Gastrocnemius medialis (tissue), 4 donors: ENCODE measurements around the gene SRSF9. TPM values are rescaled to one million over a fixed set of nuclear protein-coding genes. Genes with fewer than 3 reads are reported as not detected.

Experiments
- ATAC-seq, 2 donors: fragments of 150-250 bp; one replicate each; pipeline ENCODE4 v1.9.1; 2016
- DNase-seq, 2 donors: peaks; one replicate each; pipeline ENCODE4 v3.0.0-alpha.2; 2019
- H3K27ac ChIP-seq, 4 donors: fragments of 200-600 bp; sonication (generic); 1 replicate in 1 of 4; 2 replicates in 3 of 4; pipeline ENCODE4 v1.5.1; 2016 to 2018; ENCODE audit warnings: mild to moderate bottlenecking in 2 of 4, moderate library complexity in 1 of 4
- H3K27me3 ChIP-seq, 3 donors: fragments of 200-600 bp; sonication (generic) in 2 of 3; 1 replicate in 1 of 3; 2 replicates in 2 of 3; pipeline versions ENCODE4 v1.5.1 to v1.6.0; 2016 to 2019; ENCODE audit warnings: mild to moderate bottlenecking in 1 of 3, moderate library complexity in 1 of 3
- H3K36me3 ChIP-seq, 2 donors: fragments of 200-600 bp; sonication (generic) in 1 of 2; one replicate each; pipeline ENCODE4 v1.5.1; 2017 to 2018
- H3K4me1 ChIP-seq, 2 donors: fragments of 200-600 bp; sonication (generic) in 1 of 2; one replicate each; pipeline ENCODE4 v1.5.1; 2016 to 2017; ENCODE audit warnings: mild to moderate bottlenecking in 2 of 2
- H3K4me3 ChIP-seq, 4 donors: fragments of 200-600 bp; sonication (generic) in 3 of 4; 1 replicate in 1 of 4; 2 replicates in 3 of 4; pipeline ENCODE4 v1.5.1; 2016 to 2019; ENCODE audit warnings: mild to moderate bottlenecking in 2 of 4
- H3K9me3 ChIP-seq, 3 donors: fragments of 200-600 bp; sonication (generic) in 2 of 3; 1 replicate in 1 of 3; 2 replicates in 2 of 3; pipeline ENCODE4 v1.5.1; 2016 to 2019
- CTCF ChIP-seq, 5 experiments: fragments of 450-650 bp in 3 of 5; fragments of 200-600 bp in 2 of 5; sonication (generic) in 2 of 5; IDR thresholded peaks in 4 of 5; conservative IDR thresholded peaks in 1 of 5; 1 replicate in 4 of 5; 2 replicates in 1 of 5; pipeline ENCODE4 v1.5.1; 2016 to 2019; ENCODE audit warnings: antibody characterized with exemption in 5 of 5, mild to moderate bottlenecking in 3 of 5, moderate library complexity in 3 of 5
- POLR2A ChIP-seq, 2 donors: fragments of 450-650 bp; IDR thresholded peaks; one replicate each; pipeline ENCODE4 v1.6.1; 2017; ENCODE audit warnings: antibody characterized with exemption in 2 of 2, mild to moderate bottlenecking in 2 of 2, moderate library complexity in 2 of 2
- in situ Hi-C, 4 donors: fragments of 200-750 bp; cut with MboI; loops; one replicate each; pipeline versions ENCODE4 v1.15.0 to v1.8.0; 2017; ENCODE audit warnings: low sequenced_read_pairs in 4 of 4
- intact Hi-C: fragments of 100-400 bp; cut with DNase I; formaldehyde crosslinking; loops from one replicate; pipeline ENCODE4 v1.15.1; 2023; ENCODE audit warnings: low total_unique reads
- total RNA-seq, 4 donors: library from RNA; depleted of rRNA; stranded (reverse); fragments of >200 nt; gene quantifications; one replicate each; pipeline versions ENCODE4 v1.1.0 to v1.2.3, GENCODE V29; 2016

Gene SRSF9
- total RNA-seq, 4 donors from 2014 or later = 13.5 to 18.6 (median 16.0) TPM

- no peak for DNase-seq
- H3K4me3 ChIP-seq = peak overlapping the region; percentile 74 to 92 (median 84)
- H3K27ac ChIP-seq = peak overlapping the region; percentile 82 to 98 (median 89)
- peak in 1 of 2 donors; percentile 1 for ATAC-seq
- peaks cover 0 to 22% of the 10 kb centered on the region in 2 donors for H3K36me3 ChIP-seq
- intact Hi-C loops (loop anchor here (2.0 to 5.0 kb wide), 5 partner anchors 30 to 578 kb away; partner anchors contain the start of genes C12orf43, COQ5, DYNLL1 and SRSF9), in situ Hi-C loops (loop anchor here in 1 of 4 donors (10.0 kb wide), 1 partner anchor 114 kb away; the partner anchor contains the start of gene PLA2G1B)
- peaks cover 16 to 21% of the 10 kb centered on the region in 2 donors for H3K4me1 ChIP-seq
- H3K9me3 ChIP-seq = no peaks in the 10 kb centered on the region
- no peaks in the 10 kb centered on the region for H3K27me3 ChIP-seq
- TF ChIP-seq CTCF (IDR thresholded peaks at IDR 0.05 in 4 of 5, conservative IDR thresholded peaks at IDR 0.05 in 1 of 5) (no peak), POLR2A (IDR thresholded peaks at IDR 0.05) (no peak)
Observed at GRCh38 chr12:120438495-120439198, 30.9 kb downstream of the SRSF9 start.

DNA sequence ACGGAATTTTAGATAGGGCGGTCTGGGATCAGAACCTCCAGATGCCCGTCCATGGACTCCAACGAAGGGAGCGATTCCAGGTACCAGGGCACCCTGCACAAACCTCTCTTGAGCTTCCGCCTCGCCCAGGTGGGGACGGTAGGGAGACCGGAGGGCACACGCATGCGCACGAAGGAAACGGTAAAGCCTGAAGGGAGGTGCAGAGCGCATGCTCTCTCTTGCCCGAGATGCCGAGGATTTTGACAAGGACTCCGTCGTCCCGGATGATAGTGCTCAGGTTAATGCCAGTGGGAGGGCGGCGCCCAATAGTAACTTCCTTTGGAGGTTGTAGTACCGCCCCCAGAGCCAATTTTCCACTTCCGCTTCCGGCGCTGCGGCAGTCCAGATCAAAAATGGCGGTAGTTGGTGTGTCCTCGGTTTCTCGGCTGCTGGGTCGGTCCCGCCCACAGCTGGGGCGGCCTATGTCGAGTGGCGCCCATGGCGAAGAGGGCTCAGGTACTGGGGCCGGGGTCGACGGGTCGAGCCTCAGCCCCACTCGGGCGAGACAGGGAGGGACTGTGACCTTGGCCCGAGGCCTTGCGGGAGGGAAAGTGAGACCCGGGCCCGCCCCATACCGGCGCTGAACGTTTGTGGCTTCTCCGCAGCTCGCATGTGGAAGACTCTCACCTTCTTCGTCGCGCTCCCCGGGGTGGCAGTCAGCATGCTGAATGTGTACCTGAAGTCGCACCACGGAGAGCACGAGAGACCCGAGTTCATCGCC lies 31.6 kb downstream of the SRSF9 start, which contains the start of gene COX6A1:
COX6A1 (plus strand) TSS at position 379 of the 760 bp plus-strand sequence; CDS start at position 393, 14 bp downstream.
- intact Hi-C loops (loop anchor here (2.0 to 5.0 kb wide), 5 partner anchors 31 to 579 kb away; partner anchors contain the start of genes C12orf43, COQ5, DYNLL1 and SRSF9), in situ Hi-C loops (loop anchor here in 1 of 4 donors (10.0 kb wide), 1 partner anchor 113 kb away; the partner anchor contains the start of gene PLA2G1B)
- TF ChIP-seq POLR2A (IDR thresholded peaks at IDR 0.05) (peak; percentile 61 to 72), CTCF (IDR thresholded peaks at IDR 0.05 in 4 of 5, conservative IDR thresholded peaks at IDR 0.05 in 1 of 5) (peak in 1 of 5 experiments; percentile 20)
- H3K4me1 ChIP-seq = peaks cover 16 to 21% of the 10 kb centered on the region in 2 donors
- no peaks in the 10 kb centered on the region for H3K9me3 ChIP-seq
- peak within 1 kb of the TSS; percentile 82 to 98 (median 89) for H3K27ac ChIP-seq
- peak; percentile 98 to 100 for ATAC-seq
- DNase-seq = peak; percentile 96 to 98
- no peaks in the 10 kb centered on the region for H3K27me3 ChIP-seq
- H3K4me3 ChIP-seq = peak within 1 kb of the TSS; percentile 74 to 92 (median 84)
- peaks cover 0 to 14% of the 10 kb centered on the region in 2 donors for H3K36me3 ChIP-seq

- H3K9me3 ChIP-seq = no peaks in the 10 kb centered on the region
- no peaks in the 10 kb centered on the region for H3K27me3 ChIP-seq
- H3K4me3 ChIP-seq = no peak overlapping the region
- no peak overlapping the region for H3K27ac ChIP-seq
- in situ Hi-C loops = loop anchor here in 1 of 4 donors (10.0 kb wide), 1 partner anchor 108 kb away; the partner anchor contains the start of gene PLA2G1B
- H3K36me3 ChIP-seq = no peaks in the 10 kb centered on the region
- TF ChIP-seq CTCF (IDR thresholded peaks at IDR 0.05 in 4 of 5, conservative IDR thresholded peaks at IDR 0.05 in 1 of 5) = no peak
- no peak for TF ChIP-seq POLR2A (IDR thresholded peaks at IDR 0.05)
- ATAC-seq (no peak), DNase-seq (no peak)
- intact Hi-C loops = loop anchor here (5.0 kb wide), 1 partner anchor 106 kb away; the partner anchor contains the start of gene PLA2G1B
- H3K4me1 ChIP-seq = peaks cover 0 to 4% of the 10 kb centered on the region in 2 donors
Observed at GRCh38 chr12:120432772-120433525, 36.6 kb downstream of the SRSF9 start.

GRCh38 chr12:120429368-120429767 lies 40.2 kb downstream of the SRSF9 start:
- H3K27me3 ChIP-seq = peaks cover 0 to 2% (median 0%) of the 10 kb centered on the region in 3 donors
- DNase-seq (no peak), ATAC-seq (no peak)
- intact Hi-C loops (no loop called here), in situ Hi-C loops (loop anchor here in 3 of 4 donors (10.0 kb wide), 2 partner anchors 75 to 85 kb away; no protein-coding TSS in a partner anchor)
- H3K9me3 ChIP-seq = no peaks in the 10 kb centered on the region
- H3K27ac ChIP-seq = no peak overlapping the region
- H3K36me3 ChIP-seq = no peaks in the 10 kb centered on the region
- no peak overlapping the region for H3K4me3 ChIP-seq
- H3K4me1 ChIP-seq = no peaks in the 10 kb centered on the region
- TF ChIP-seq CTCF (IDR thresholded peaks at IDR 0.05 in 4 of 5, conservative IDR thresholded peaks at IDR 0.05 in 1 of 5) = no peak
- no peak for TF ChIP-seq POLR2A (IDR thresholded peaks at IDR 0.05)
